B cell (primary cell): ENCODE measurements around the gene RERE. TPM values are rescaled to one million over a fixed set of nuclear protein-coding genes. Genes with fewer than 3 reads are reported as not detected.
"Not testable (repeated sequence)": the region's sequence is repeated elsewhere in the genome, so short reads cannot be mapped to it uniquely, and the experiment has no call there.

Source experiments
- ATAC-seq: fragments of 200-7000 bp; cut with Tn5 transposase; one replicate; pipeline ENCODE4 v1.10.0; 2021; ENCODE audit warnings: low read depth, mild to moderate bottlenecking, moderate number of reproducible peaks, moderate library complexity
- CTCF ChIA-PET: fragments of 350-600 bp; sonication (Branson Sonifier 250); formaldehyde crosslinking; loops from one replicate; lab custom pipeline; 2021; ENCODE audit warnings: antibody characterized with exemption, inconsistent platforms; lab: Charles Lee
- POLR2A ChIA-PET: fragments of 350-600 bp; sonication (Branson Sonifier 250); formaldehyde crosslinking; loops from one replicate; lab custom pipeline; 2021; ENCODE audit warnings: antibody characterized with exemption; lab: Charles Lee
- DNase-seq: peaks from one replicate; pipeline ENCODE4 v3.0.0; 2013
- H2AFZ ChIP-seq: 2 replicates; pipeline ENCODE4 v1.6.1; 2012; ENCODE audit warnings: mild to moderate bottlenecking, low read depth, low read length; ENCODE audit not compliant: insufficient read depth, poor library complexity, severe bottlenecking
- H3K27ac ChIP-seq, 2 donors: 1 replicate in 1 of 2; 2 replicates in 1 of 2; pipeline ENCODE4 v1.5.1; 2012 to 2013; ENCODE audit warnings: low read length in 2 of 2, mild to moderate bottlenecking in 2 of 2, moderate library complexity in 1 of 2
- H3K27me3 ChIP-seq, 4 experiments: fragments of 200-600 bp in 1 of 4; sonication (generic) in 1 of 4; replicated peaks in 1 of 4; 1 replicate in 2 of 4; 2 replicates in 2 of 4; pipeline versions ENCODE4 v1.6.1 to v1.7.0; 2013 to 2016; ENCODE audit warnings: low read length in 3 of 4, mild to moderate bottlenecking in 2 of 4, mixed read lengths in 1 of 4, moderate library complexity in 1 of 4; ENCODE audit not compliant: insufficient read depth in 4 of 4, control insufficient read depth in 3 of 4; ENCODE audit errors: control extremely low read depth in 1 of 4
- H3K36me3 ChIP-seq, 2 experiments: replicated peaks in 1 of 2; 1 replicate in 1 of 2; 2 replicates in 1 of 2; pipeline versions ENCODE4 v1.6.1 to v1.7.1; 2013; ENCODE audit warnings: low read length in 1 of 2; ENCODE audit not compliant: insufficient read depth in 2 of 2, control insufficient read depth in 1 of 2; ENCODE audit errors: control extremely low read depth in 1 of 2, extremely low read depth in 1 of 2
- H3K4me1 ChIP-seq, 2 donors: fragments of 200-600 bp in 1 of 2; sonication (generic) in 1 of 2; 1 replicate in 1 of 2; 2 replicates in 1 of 2; pipeline versions ENCODE4 v1.5.1 to v1.6.1; 2013 to 2017; ENCODE audit warnings: low read length in 2 of 2; ENCODE audit not compliant: control insufficient read depth in 2 of 2, insufficient read depth in 2 of 2
- H3K4me2 ChIP-seq: replicated peaks from 2 replicates; pipeline ENCODE3; 2012; ENCODE audit warnings: mild to moderate bottlenecking, low read depth, low read length; ENCODE audit not compliant: poor library complexity, severe bottlenecking
- H3K4me3 ChIP-seq, 5 experiments: fragments of 200-600 bp in 1 of 5; sonication (generic) in 1 of 5; 1 replicate in 3 of 5; 2 replicates in 2 of 5; pipeline versions ENCODE4 v1.5.1 to v1.7.0; 2011 to 2016; ENCODE audit warnings: low read length in 4 of 5, mild to moderate bottlenecking in 4 of 5, low read depth in 2 of 5, control low read depth in 1 of 5, moderate library complexity in 1 of 5; ENCODE audit not compliant: insufficient read depth in 1 of 5; ENCODE audit errors: control extremely low read depth in 1 of 5, extremely low read depth in 1 of 5
- H3K79me2 ChIP-seq: fragments of 200-600 bp; sonication (generic); one replicate; pipeline ENCODE4 v1.6.0; 2016; ENCODE audit warnings: low read length; ENCODE audit not compliant: control insufficient read depth, insufficient read depth
- H3K9ac ChIP-seq: fragments of 200-600 bp; sonication (generic); 2 replicates; pipeline ENCODE4 v1.6.1; 2017; ENCODE audit warnings: mild to moderate bottlenecking, low read length, moderate library complexity
- H3K9me3 ChIP-seq, 3 donors: one replicate each; pipeline versions ENCODE4 v1.6.1 to v1.7.1; 2013; ENCODE audit warnings: low read length in 2 of 3; ENCODE audit not compliant: control insufficient read depth in 2 of 3, insufficient read depth in 1 of 3; ENCODE audit errors: control extremely low read depth in 1 of 3
- H4K20me1 ChIP-seq: 2 replicates; pipeline ENCODE4 v1.6.0; 2012; ENCODE audit warnings: mild to moderate bottlenecking, low read length; ENCODE audit not compliant: insufficient read depth, control insufficient read depth, poor library complexity, severe bottlenecking
- H3K27ac Mint-ChIP-seq: one replicate; pipeline ENCODE4 v1.8.0; 2021; ENCODE audit warnings: mixed read lengths
- H3K27me3 Mint-ChIP-seq: one replicate; pipeline ENCODE4 v1.8.0; 2021; ENCODE audit warnings: mixed read lengths
- H3K4me1 Mint-ChIP-seq: one replicate; pipeline ENCODE4 v1.8.0; 2021; ENCODE audit warnings: mixed read lengths
- H3K4me3 Mint-ChIP-seq: one replicate; pipeline ENCODE4 v1.8.0; 2021; ENCODE audit warnings: mixed read lengths
- H3K9me3 Mint-ChIP-seq: one replicate; pipeline ENCODE4 v1.8.0; 2022; ENCODE audit warnings: mixed read lengths; ENCODE audit not compliant: insufficient read depth
- EZH2 ChIP-seq: IDR thresholded peaks from 2 replicates; pipeline ENCODE4 v1.6.1; 2012; ENCODE audit warnings: borderline replicate concordance, low read depth, mild to moderate bottlenecking, moderate library complexity, low read length; ENCODE audit not compliant: insufficient read depth, poor library complexity, severe bottlenecking
- WGBS: methylation state at CpG from one replicate; pipeline ENCODE4 v1.1.5; 2013; ENCODE audit warnings: missing lambda C conversion rate; ENCODE audit not compliant: insufficient coverage; 5-methylcytosine and 5-hydroxymethylcytosine counted together
- intact Hi-C: fragments of 100-400 bp; cut with micrococcal nuclease; formaldehyde crosslinking; loops from one replicate; pipeline ENCODE4 v1.10.0; 2022
- polyA plus RNA-seq: library from polyadenylated mRNA; depleted of rRNA; stranded (reverse); fragments of >200 nt; gene quantifications from 2 replicates; pipeline ENCODE4 v1.2.3, GENCODE V29; 2012
- total RNA-seq, 2 donors: library from RNA; stranded (reverse); fragments of 120-200 nt in 1 of 2; gene quantifications; 1 replicate in 1 of 2; 2 replicates in 1 of 2; pipeline versions ENCODE4 v1.2.3 to v1.2.4, GENCODE V29; 2013 to 2022
- TF ChIP-seq, protein P1 (sequence below): fragments of 200-600 bp; IDR thresholded peaks from one replicate; pipeline ENCODE4 v1.8.0; 2022; ENCODE audit warnings: antibody characterized with exemption, mild to moderate bottlenecking

The RERE gene
- total and polyA plus RNA-seq, 2 donors (not counting 1 experiment from before 2014, with no cell fraction given), result 27.3 to 132 TPM

DNA sequence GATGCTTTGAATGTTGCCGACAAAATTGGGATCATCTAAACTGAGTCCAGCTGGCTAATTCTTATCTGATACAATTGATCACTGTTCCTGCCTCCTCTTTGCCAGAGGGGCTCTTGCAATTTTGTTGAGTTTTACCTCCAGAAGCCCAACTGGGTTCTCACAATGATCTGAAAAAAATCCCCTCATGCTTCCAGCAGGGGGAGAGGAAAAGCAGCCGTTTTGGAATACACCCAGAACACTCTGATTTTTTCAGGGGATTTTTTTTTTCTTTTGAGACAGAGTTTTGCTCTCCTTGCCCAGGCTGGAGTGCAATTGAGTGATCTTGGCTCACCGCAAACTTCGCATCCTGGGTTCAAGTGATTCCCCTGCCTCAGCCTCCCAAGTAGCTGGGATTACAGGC lies 13.9 kb upstream of the RERE start:
- DNase-seq (no peak), ATAC-seq (no peak)
- H3K4me1 Mint-ChIP-seq, result peaks cover 9% of the 10 kb centered on the region
- 100% methylated on average over 1 of the region's 4 CpGs for WGBS
- Histone ChIP-seq H3K79me2 (no peaks in the 10 kb centered on the region), H3K9ac (no peak overlapping the region), H4K20me1 (no peaks in the 10 kb centered on the region), H2AFZ (no peak overlapping the region), H3K36me3 (no peaks in the 10 kb centered on the region), H3K27ac (no peak overlapping the region), H3K9me3 (no peaks in the 10 kb centered on the region), H3K4me3 (no peak overlapping the region), H3K4me1 (peaks cover 8% of the 10 kb centered on the region in 2 donors), H3K4me2 (no peak overlapping the region), H3K27me3 (no peaks in the 10 kb centered on the region)
- H3K27ac Mint-ChIP-seq, result no peak overlapping the region
- intact Hi-C loops, result no loop called here
- no peaks in the 10 kb centered on the region for H3K9me3 Mint-ChIP-seq
- H3K27me3 Mint-ChIP-seq, result no peaks in the 10 kb centered on the region
- no peak for TF ChIP-seq EZH2
- TF ChIP-seq, protein P1, sequence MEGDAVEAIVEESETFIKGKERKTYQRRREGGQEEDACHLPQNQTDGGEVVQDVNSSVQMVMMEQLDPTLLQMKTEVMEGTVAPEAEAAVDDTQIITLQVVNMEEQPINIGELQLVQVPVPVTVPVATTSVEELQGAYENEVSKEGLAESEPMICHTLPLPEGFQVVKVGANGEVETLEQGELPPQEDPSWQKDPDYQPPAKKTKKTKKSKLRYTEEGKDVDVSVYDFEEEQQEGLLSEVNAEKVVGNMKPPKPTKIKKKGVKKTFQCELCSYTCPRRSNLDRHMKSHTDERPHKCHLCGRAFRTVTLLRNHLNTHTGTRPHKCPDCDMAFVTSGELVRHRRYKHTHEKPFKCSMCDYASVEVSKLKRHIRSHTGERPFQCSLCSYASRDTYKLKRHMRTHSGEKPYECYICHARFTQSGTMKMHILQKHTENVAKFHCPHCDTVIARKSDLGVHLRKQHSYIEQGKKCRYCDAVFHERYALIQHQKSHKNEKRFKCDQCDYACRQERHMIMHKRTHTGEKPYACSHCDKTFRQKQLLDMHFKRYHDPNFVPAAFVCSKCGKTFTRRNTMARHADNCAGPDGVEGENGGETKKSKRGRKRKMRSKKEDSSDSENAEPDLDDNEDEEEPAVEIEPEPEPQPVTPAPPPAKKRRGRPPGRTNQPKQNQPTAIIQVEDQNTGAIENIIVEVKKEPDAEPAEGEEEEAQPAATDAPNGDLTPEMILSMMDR, result no peak
- no peak overlapping the region for H3K4me3 Mint-ChIP-seq
- CTCF ChIA-PET, result interaction anchor here (2.0 kb wide), 1 partner anchor 17 kb away, joined by 7 read pairs; no protein-coding TSS in a partner anchor
- POLR2A ChIA-PET, result no interaction called here

DNA sequence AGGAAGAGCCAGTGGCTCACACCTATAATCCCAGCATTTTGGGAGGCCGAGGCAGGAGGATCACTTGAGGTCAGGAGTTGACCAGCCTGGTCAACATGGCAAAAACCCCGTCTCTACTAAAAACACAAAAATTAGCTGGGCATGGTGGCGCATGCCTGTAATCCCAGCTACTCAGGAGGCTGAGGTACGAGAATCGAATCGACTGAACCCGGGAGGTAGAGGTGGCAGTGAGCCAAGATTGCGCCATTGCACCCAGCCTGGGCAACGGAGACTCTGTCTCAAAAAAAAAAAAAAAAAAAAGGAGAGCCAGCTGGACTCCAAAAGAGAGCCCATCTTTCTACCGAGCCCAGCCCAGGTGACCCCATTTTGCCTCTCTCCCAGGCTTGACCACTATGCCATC lies 13.3 kb upstream of the RERE start:
- H3K4me3 Mint-ChIP-seq, H3K79me2 ChIP-seq, intact Hi-C loops, H4K20me1 ChIP-seq, H2AFZ ChIP-seq, H3K36me3 ChIP-seq, H3K27me3 ChIP-seq, H3K27me3 Mint-ChIP-seq, H3K27ac ChIP-seq, DNase-seq, H3K27ac Mint-ChIP-seq, POLR2A ChIA-PET, H3K4me2 ChIP-seq, H3K9ac ChIP-seq, H3K4me1 Mint-ChIP-seq, ATAC-seq, H3K9me3 Mint-ChIP-seq, H3K4me3 ChIP-seq, H3K9me3 ChIP-seq, H3K4me1 ChIP-seq: not testable (repeated sequence)
- CTCF ChIA-PET, result interaction anchor here (0.6 to 2.0 kb wide), 2 partner anchors 18 to 220 kb away, joined by 4 to 7 read pairs; no protein-coding TSS in a partner anchor
- 89% methylated on average over 9 of the region's 10 CpGs for WGBS
